NCI-H748 treated with DMSO at 0.1 percent for 48 hours (cell line): ENCODE data around the gene CYS1.
A peak's percentile ranks its signal among the peaks of the same experiment; 100 is the strongest.
"Not testable (repeated sequence)": the region's sequence is repeated elsewhere in the genome, so short reads cannot be mapped to it uniquely, and the experiment has no call there.

Source experiments
- DNase-seq: peaks from one replicate; lab custom pipeline; 2025; lab: John Stamatoyannopoulos, UW

CYS1 gene

GRCh38 chr2:10079870-10080535 is at the start of gene CYS1:
Gene CYS1, minus strand, starts transcription at chr2:10080411. Its CDS starts 188 bp downstream, at chr2:10080223.
- DNase-seq, result no peak

GRCh38 chr2:10129490-10129889 is 49.3 kb upstream of the CYS1 start:
- DNase-seq, result no peak

GRCh38 chr2:10128420-10128819 is 48.2 kb upstream of the CYS1 start:
- no peak for DNase-seq

- no peak for DNase-seq
Measured at GRCh38 chr2:10126632-10127026, 46.4 kb upstream of the CYS1 start.

- no peak for DNase-seq
Measured at GRCh38 chr2:10125842-10126631, 45.8 kb upstream of the CYS1 start.

- DNase-seq, result peak; percentile 79
Measured at GRCh38 chr2:10124538-10125045, 44.4 kb upstream of the CYS1 start.

- no peak for DNase-seq
Measured at GRCh38 chr2:10123281-10123680, 43.1 kb upstream of the CYS1 start.

GRCh38 chr2:10122500-10123280 is 42.5 kb upstream of the CYS1 start, which contains the start of gene RRM2:
Gene RRM2, plus strand, starts transcription at chr2:10122739. Its CDS starts 60 bp downstream, at chr2:10122799.
- DNase-seq, result peak; percentile 90

- DNase-seq, result no peak
Measured at GRCh38 chr2:10120877-10121574, 40.8 kb upstream of the CYS1 start.

- peak; percentile 89 for DNase-seq
Measured at GRCh38 chr2:10120158-10120876, 40.1 kb upstream of the CYS1 start.

- DNase-seq, result no peak
Measured at GRCh38 chr2:10119601-10120157, 39.5 kb upstream of the CYS1 start.

- no peak for DNase-seq
Measured at GRCh38 chr2:10119027-10119325, 38.8 kb upstream of the CYS1 start.

- no peak for DNase-seq
Measured at GRCh38 chr2:10109311-10109710, 29.1 kb upstream of the CYS1 start.

- DNase-seq, result not testable (repeated sequence)
Measured at GRCh38 chr2:10104906-10105305, 24.7 kb upstream of the CYS1 start.

GRCh38 chr2:10103179-10103578 is 23.0 kb upstream of the CYS1 start:
- no peak for DNase-seq

GRCh38 chr2:10101491-10101890 is 21.3 kb upstream of the CYS1 start:
- no peak for DNase-seq

GRCh38 chr2:10097352-10098148 is 17.3 kb upstream of the CYS1 start:
- peak; percentile 49 for DNase-seq

- DNase-seq, result no peak
Measured at GRCh38 chr2:10096641-10097040, 16.4 kb upstream of the CYS1 start.

GRCh38 chr2:10095175-10095574 is 15.0 kb upstream of the CYS1 start:
- DNase-seq, result no peak

GRCh38 chr2:10094271-10094814 is 14.1 kb upstream of the CYS1 start:
- DNase-seq, result no peak
